ENCODE results near the gene RPS24.
"Not testable (repeated sequence)": the region's sequence is repeated elsewhere in the genome, so short reads cannot be mapped to it uniquely, and the experiment has no call there.

Gene RPS24

DNA sequence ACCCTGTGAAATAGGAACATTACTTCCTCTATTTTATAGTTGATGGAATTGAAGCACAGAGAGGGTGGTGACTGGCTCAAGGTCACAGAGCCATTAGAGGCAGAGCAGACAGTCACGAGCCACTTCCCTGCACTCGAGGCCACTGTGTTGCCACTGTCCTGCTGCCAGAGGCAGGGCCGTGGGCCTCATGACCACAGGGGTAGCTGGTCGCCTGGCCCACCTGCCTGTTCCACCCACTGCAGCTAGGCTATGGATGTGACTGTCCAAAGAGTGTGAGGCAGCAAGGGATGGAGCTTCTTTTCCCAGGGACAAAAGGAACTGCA lies 38.2 kb downstream of the RPS24 start:
- no peak overlapping the region for H3K4me3 ChIP-seq (ENCODE audit: low read length)
- TF ChIP-seq, protein P1, sequence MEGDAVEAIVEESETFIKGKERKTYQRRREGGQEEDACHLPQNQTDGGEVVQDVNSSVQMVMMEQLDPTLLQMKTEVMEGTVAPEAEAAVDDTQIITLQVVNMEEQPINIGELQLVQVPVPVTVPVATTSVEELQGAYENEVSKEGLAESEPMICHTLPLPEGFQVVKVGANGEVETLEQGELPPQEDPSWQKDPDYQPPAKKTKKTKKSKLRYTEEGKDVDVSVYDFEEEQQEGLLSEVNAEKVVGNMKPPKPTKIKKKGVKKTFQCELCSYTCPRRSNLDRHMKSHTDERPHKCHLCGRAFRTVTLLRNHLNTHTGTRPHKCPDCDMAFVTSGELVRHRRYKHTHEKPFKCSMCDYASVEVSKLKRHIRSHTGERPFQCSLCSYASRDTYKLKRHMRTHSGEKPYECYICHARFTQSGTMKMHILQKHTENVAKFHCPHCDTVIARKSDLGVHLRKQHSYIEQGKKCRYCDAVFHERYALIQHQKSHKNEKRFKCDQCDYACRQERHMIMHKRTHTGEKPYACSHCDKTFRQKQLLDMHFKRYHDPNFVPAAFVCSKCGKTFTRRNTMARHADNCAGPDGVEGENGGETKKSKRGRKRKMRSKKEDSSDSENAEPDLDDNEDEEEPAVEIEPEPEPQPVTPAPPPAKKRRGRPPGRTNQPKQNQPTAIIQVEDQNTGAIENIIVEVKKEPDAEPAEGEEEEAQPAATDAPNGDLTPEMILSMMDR (conservative IDR thresholded peaks at IDR 0.05; ENCODE audit: low read depth, low read length) = no peak
- DNase-seq (ENCODE audit: low read depth) = no peak

DNA sequence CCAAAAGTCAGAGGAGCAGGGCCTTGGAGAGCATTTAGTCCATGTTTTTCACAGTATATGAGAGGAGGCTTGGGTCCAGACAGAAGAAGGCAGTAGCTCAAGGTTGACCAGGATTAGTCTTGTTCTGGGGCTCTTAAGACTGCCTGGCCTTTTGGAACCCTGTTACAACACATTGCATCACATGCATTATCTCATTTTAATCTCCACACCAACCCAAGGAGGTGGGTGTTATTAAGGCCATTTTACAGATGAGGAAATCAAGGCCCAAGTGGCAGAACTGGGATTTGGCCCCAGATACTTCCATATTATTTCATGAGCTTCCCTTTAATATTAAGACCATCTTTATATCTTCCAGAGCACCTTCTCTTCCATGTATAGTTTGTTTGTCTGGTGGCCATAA lies 38.8 kb downstream of the RPS24 start:
- TF ChIP-seq, protein P1 (conservative IDR thresholded peaks at IDR 0.05; ENCODE audit: low read depth, low read length) = no peak
- no peak overlapping the region for H3K4me3 ChIP-seq (ENCODE audit: low read length)
- no peak for DNase-seq (ENCODE audit: low read depth)

DNA sequence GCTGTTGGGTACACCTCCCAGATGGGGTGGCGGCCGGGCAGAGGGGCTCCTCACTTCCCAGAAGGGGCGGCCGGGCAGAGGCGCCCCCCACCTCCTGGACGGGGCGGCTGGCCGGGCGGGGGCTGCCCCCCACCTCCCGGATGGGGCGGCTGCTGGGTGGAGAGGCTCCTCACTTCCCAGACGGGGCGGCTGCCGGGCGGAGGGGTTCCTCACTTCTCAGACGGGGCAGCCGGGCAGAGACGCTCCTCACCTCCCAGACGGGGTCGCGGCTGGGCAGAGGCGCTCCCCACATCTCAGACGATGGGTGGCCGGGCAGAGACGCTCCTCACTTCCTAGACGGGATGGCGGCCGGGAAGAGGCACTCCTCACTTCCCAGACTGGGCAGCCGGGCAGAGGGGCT lies 42.1 kb downstream of the RPS24 start:
- H3K4me3 ChIP-seq (ENCODE audit: low read length); DNase-seq (ENCODE audit: low read depth): not testable (repeated sequence)

DNA sequence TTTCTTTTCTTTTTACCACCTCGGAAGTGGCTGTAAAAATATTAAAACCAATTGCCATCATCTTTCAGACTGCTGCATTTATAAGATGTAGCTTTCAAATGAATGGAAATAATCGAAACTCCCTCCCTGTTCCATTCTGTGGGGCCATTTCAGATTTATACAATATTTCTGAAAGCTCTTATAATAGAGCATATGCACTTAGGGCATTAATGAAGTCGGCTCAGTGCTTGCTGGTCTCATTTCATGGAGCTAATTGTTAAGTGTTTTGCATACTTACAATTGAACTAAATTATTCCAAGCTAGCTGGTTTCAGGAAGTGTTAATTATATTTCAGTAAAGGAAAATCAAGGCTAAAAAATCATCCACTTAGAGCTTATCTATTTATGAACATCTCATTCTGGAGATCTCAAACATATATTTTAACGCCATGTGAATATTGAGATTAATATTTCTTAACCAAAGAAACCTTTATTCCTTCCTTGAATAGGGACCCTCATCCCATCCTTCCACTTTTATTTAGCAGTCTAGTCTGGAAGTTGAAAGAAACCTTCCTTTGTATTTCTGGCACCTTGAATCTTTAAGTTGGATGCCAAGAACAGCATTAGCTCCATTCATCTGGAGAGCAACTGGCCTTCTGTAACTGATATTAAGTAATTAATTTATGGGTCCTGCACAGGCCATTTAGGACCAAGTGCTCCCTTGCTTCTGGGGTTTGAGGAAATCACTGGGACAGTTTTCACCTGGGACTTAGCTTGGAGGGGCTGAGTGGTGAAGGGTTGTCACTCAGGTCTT lies 45.1 kb downstream of the RPS24 start:
- TF ChIP-seq, protein P1 (conservative IDR thresholded peaks at IDR 0.05; ENCODE audit: low read depth, low read length) = no peak
- H3K4me3 ChIP-seq (ENCODE audit: low read length) = no peak overlapping the region
- DNase-seq (ENCODE audit: low read depth) = no peak

DNA sequence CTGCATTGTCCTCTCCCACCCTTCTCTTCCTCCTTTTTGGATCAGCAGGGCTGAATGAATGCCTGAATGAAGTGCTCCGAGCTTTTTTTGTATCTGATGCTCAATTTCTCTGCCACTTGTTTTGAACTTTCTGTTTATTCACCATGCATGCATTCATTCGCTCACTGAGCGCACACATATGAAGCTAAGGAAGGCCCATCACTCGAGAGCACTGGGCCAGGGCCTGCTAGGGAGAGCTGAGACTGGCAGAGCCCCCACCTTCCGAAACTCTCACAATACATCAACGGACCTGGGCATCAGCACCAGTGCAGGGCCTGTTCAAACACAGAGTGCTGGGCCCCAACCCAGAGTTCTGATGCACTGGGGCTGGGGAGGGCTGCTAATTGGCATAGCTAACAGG lies 45.7 kb downstream of the RPS24 start:
- TF ChIP-seq, protein P1 (conservative IDR thresholded peaks at IDR 0.05; ENCODE audit: low read depth, low read length) = no peak
- no peak for DNase-seq (ENCODE audit: low read depth)
- H3K4me3 ChIP-seq (ENCODE audit: low read length) = no peak overlapping the region

DNA sequence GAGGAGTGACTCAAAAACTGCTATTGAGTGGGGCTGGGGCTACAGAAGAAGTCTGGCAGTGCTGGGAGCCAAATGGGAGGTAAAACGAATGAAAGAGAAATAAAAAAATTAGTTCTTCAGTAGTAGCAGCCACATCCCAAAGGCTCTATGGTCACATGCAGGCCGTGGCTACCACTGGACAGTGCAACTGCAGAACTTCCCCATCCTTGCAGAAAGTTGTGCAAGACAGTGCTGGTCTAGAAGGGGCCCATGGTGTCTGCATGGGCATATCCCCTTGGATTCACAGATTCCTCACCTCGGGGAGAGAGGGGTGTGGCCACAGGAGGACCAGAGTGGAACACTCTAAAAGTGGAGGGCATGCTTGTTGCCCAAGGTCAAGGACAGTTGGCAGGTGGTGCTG lies 47.6 kb downstream of the RPS24 start:
- no peak overlapping the region for H3K4me3 ChIP-seq (ENCODE audit: low read length)
- TF ChIP-seq, protein P1 (conservative IDR thresholded peaks at IDR 0.05; ENCODE audit: low read depth, low read length) = no peak
- DNase-seq (ENCODE audit: low read depth) = no peak

DNA sequence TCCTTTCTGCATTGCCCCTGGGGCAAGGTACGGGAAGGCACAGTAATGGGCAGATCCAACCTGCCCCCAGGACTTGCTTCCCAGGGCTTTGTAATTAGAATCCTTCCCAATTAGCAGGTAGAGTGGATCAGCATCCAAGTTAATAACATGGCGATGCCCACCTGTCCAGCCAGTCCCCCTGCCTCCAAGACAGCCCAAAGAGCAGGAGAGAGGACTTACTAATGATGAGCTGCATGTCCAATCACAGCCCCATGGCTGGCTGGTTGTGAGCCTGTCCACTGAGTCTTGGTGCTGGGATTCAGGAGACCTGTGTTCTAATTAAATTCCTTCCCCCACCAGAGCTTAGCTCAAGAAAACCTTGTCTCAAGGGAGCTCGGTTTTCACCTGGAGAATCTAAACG lies 49.0 kb downstream of the RPS24 start:
- TF ChIP-seq, protein P1 (conservative IDR thresholded peaks at IDR 0.05; ENCODE audit: low read depth, low read length) = no peak
- no peak overlapping the region for H3K4me3 ChIP-seq (ENCODE audit: low read length)
- DNase-seq (ENCODE audit: low read depth) = no peak
